Stimulated activated CD4-positive, alpha-beta T cell treated with anti-CD3 and anti-CD28 coated beads, Interleukin-1b, Interleukin-23, amount 100 ng/mL, for 24 hours (primary cell): ENCODE results near the gene BOLA3.
A peak's percentile ranks its signal among the peaks of the same experiment; 100 is the strongest.
"Not testable (repeated sequence)": the region's sequence is repeated elsewhere in the genome, so short reads cannot be mapped to it uniquely, and the experiment has no call there.

ENCODE experiments used
- DNase-seq, 4 experiments: peaks; one replicate each; pipeline ENCODE4 v3.0.0-alpha.2; 2020; ENCODE audit warnings: low read depth in 4 of 4, low spot score in 1 of 4

The BOLA3 gene

GRCh38 chr2:74149570-74150319 is 2.0 kb upstream of the BOLA3 start:
- DNase-seq, result no peak

- no peak for DNase-seq
Measured at GRCh38 chr2:74149247-74149525, 1.5 kb upstream of the BOLA3 start.

GRCh38 chr2:74148457-74149246 is 940 bp upstream of the BOLA3 start:
- DNase-seq, result no peak

GRCh38 chr2:74146929-74147726 is 584 bp downstream of the BOLA3 start:
- peak in 3 of 4 experiments; percentile 5 to 25 (median 5) for DNase-seq

- DNase-seq, result no peak
Measured at GRCh38 chr2:74142340-74142739, 5.4 kb downstream of the BOLA3 start.

GRCh38 chr2:74138600-74139323 is 8.9 kb downstream of the BOLA3 start:
- no peak for DNase-seq

- no peak for DNase-seq
Measured at GRCh38 chr2:74137651-74138599, 9.8 kb downstream of the BOLA3 start.

GRCh38 chr2:74131901-74132300 is 15.8 kb downstream of the BOLA3 start:
- no peak for DNase-seq

- no peak for DNase-seq
Measured at GRCh38 chr2:74130211-74130995, 17.3 kb downstream of the BOLA3 start.

- no peak for DNase-seq
Measured at GRCh38 chr2:74128206-74128605, 19.5 kb downstream of the BOLA3 start.

- not testable (repeated sequence) for DNase-seq
Measured at GRCh38 chr2:74123955-74124354, 23.8 kb downstream of the BOLA3 start.

- DNase-seq, result not testable (repeated sequence)
Measured at GRCh38 chr2:74121846-74122245, 25.9 kb downstream of the BOLA3 start.

GRCh38 chr2:74119912-74120825 is 27.5 kb downstream of the BOLA3 start:
- DNase-seq, result peak; percentile 65 to 80 (median 72)

GRCh38 chr2:74119339-74119738 is 28.4 kb downstream of the BOLA3 start:
- DNase-seq, result no peak

GRCh38 chr2:74111380-74111779 is 36.3 kb downstream of the BOLA3 start:
- DNase-seq, result no peak

GRCh38 chr2:74110537-74110936 is 37.2 kb downstream of the BOLA3 start:
- no peak for DNase-seq

GRCh38 chr2:74109551-74109950 is 38.2 kb downstream of the BOLA3 start:
- no peak for DNase-seq

- DNase-seq, result no peak
Measured at GRCh38 chr2:74107071-74107470, 40.6 kb downstream of the BOLA3 start.
